ENCODE measurements around the gene VAMP1.

DNA sequence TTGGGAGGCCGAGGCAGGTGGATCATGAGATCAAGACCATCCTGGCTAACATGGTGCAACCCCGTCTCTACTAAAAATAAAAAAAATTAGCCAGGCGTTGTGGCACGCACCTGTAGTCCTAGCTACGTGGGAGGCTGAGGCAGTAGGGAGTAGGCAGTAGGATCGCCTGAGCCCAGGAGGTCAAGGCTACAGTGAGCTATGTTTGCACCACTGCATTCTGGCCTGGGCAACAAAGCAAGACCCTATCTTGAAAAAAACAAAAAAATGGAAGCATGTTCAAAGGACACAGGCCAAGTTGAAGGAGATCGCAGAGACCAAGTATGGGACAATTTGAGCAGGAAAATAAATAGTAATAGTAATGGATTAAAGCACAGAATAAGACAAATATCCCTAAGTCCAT, 37.6 kb upstream of the VAMP1 start:
- TF ChIP-seq CTCF (conservative IDR thresholded peaks at IDR 0.05) (no peak), EZH2 (IDR thresholded peaks at IDR 0.05; ENCODE audit: low read depth) (no peak)
